GM12865 (cell line): ENCODE results near the gene KRTCAP2.
A peak's percentile ranks its signal among the peaks of the same experiment; 100 is the strongest.

ENCODE experiments used
- DNase-seq: peaks from one replicate; pipeline ENCODE4 v3.0.0; 2010; ENCODE audit warnings: low read depth
- H3K4me3 ChIP-seq: 2 replicates; pipeline ENCODE4 v1.5.1; 2011; ENCODE audit warnings: mild to moderate bottlenecking, low read depth, low read length, control low read depth
- CTCF ChIP-seq: IDR thresholded peaks from 2 replicates; pipeline ENCODE4 v1.5.1; 2011; ENCODE audit warnings: low read length, control low read depth, low read depth, inconsistent platforms; ENCODE audit not compliant: insufficient read depth; ENCODE audit errors: missing control alignments

The KRTCAP2 gene

DNA sequence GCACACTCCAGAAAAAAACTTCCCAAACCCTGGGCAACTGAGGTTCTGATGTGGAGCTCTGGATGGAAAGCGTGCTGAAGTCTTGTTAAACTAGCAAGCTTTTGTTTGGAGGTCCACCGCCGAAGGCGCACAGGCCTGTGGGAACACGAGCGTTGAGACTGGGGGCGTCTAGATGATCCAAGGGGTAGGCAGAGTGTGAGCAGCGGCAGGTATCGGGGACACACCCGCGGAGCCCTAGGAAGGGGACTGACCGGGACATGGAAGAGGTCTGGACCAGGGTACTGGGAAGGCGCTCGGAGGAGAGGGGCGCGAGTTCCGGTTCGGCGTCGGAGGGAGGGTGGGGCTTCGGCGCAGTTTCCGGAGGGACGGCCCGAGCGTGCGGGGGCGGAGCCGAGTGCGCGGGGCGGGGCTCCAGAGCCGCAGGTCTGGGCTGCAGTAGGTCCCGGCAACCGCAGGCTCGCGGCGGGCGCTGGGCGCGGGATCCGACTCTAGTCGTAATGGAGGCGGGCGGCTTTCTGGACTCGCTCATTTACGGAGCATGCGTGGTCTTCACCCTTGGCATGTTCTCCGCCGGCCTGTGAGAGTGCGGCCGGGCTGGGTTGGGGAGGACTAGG is 37.6 kb downstream of the KRTCAP2 start, which contains the start of gene SLC50A1:
Gene SLC50A1, plus strand, starts transcription at position 438 of the 614 bp plus-strand sequence. Its CDS starts 60 bp downstream, at position 498.
- peak; percentile 95 for DNase-seq
- peak within 1 kb of the TSS; percentile 90 for H3K4me3 ChIP-seq
- no peak for TF ChIP-seq CTCF

DNA sequence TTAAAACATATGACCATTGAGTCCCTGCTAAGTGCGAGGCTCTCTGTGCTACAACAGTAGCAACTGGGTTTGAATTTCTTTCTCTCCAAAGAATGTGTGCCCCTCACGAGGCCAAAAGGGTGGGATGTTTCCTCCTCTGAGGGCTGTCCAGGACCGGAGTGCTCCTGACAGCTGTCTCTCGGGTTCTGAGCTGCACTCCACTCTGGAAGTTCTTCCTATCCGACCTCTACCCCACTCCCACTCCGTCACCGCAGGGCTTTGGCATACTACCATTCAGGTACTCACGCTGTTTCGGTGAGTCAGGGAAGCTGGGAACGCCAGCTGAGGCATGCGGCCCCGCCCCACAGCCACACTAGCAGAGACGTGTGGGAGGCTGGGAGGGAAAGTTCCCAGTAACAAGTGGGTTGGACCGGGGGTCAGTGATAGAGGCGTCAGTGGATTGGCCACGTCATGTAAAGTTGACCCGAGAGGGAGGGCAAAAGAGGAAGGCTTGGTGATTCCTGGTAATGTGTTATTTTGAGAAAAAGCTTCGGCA is 38.2 kb downstream of the KRTCAP2 start:
- peak; percentile 68 for DNase-seq
- H3K4me3 ChIP-seq: peak overlapping the region; percentile 90
- TF ChIP-seq CTCF: no peak

GRCh38 chr1:155134322-155134721 is 38.8 kb downstream of the KRTCAP2 start:
- no peak for TF ChIP-seq CTCF
- DNase-seq: no peak
- H3K4me3 ChIP-seq: no peak overlapping the region

DNA sequence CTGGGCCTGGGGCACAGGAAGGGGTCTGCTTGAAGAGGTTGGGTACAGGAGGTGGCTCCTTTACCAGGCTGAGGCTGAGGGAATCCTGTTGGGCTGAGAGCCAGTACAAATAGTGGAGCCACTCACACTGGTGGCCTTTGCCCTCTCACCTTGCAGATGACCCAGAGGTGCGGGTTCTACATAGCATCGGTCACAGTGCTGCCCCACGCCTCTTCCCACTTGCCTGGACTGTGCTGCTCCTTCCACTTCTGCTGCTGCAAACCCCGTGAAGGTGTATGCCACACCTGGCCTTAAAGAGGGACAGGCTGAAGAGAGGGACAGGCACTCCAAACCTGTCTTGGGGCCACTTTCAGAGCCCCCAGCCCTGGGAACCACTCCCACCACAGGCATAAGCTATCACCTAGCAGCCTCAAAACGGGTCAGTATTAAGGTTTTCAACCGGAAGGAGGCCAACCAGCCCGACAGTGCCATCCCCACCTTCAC is 39.3 kb downstream of the KRTCAP2 start:
- H3K4me3 ChIP-seq: no peak overlapping the region

DNA sequence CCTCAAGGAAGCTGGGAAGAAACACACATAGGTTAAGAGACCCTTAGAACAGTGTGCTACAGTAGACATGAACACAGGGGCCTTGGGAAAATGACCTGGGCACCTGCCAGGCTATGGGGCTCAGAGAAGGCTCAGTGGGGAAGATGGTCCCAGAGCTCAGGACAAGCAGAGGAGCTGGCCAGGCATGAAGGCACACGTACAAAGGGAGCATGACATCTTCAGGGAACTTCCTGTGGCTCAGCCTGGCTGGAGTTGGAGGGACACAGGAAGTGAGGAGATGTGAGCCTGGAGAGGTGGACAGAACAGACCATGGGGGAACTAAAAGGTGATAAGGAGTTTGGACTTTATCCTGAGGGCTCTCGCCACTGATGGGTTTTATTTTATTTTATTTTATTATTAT is 41.2 kb downstream of the KRTCAP2 start:
- TF ChIP-seq CTCF: no peak
- no peak overlapping the region for H3K4me3 ChIP-seq

More for the DNA sequence above, 39.3 kb downstream of the KRTCAP2 start:
- no peak for DNase-seq
- no peak for TF ChIP-seq CTCF

GRCh38 chr1:155131285-155131684 is 41.8 kb downstream of the KRTCAP2 start:
- DNase-seq: no peak
- TF ChIP-seq CTCF: no peak
- H3K4me3 ChIP-seq: no peak overlapping the region

More for the DNA sequence above, 41.2 kb downstream of the KRTCAP2 start:
- no peak for DNase-seq

GRCh38 chr1:155130272-155131006 is 42.7 kb downstream of the KRTCAP2 start:
- no peak overlapping the region for H3K4me3 ChIP-seq
- DNase-seq: no peak
- TF ChIP-seq CTCF: no peak
